Measurements from ENCODE around the gene COA1.

GRCh38 chr7:43737467-43738127, 8.3 kb upstream of the COA1 start:
- TF ChIP-seq POLR2A (IDR thresholded peaks at IDR 0.05), result no peak
- TF ChIP-seq CTCF (IDR thresholded peaks at IDR 0.05), result no peak

Data from testis (tissue), 2 donors.